ENCODE results near the gene TSPAN2. TPM values are rescaled to one million over a fixed set of nuclear protein-coding genes. Genes with fewer than 3 reads are reported as not detected.
A peak's percentile ranks its signal among the peaks of the same experiment; 100 is the strongest.

Gene TSPAN2
- total RNA-seq, 1 donor from 2014 or later = 1.3 TPM

- DNase-seq (ENCODE audit: low read depth in 2 of 2) = no peak
Measured at GRCh38 chr1:115076384-115076915, 12.9 kb downstream of the TSPAN2 start.

GRCh38 chr1:115074839-115075534 is 14.3 kb downstream of the TSPAN2 start:
- no peak for DNase-seq (ENCODE audit: low read depth in 2 of 2)

GRCh38 chr1:115073298-115074087 is 15.8 kb downstream of the TSPAN2 start:
- DNase-seq (ENCODE audit: low read depth in 2 of 2) = no peak

- no peak for DNase-seq (ENCODE audit: low read depth in 2 of 2)
Measured at GRCh38 chr1:115071012-115071664, 18.2 kb downstream of the TSPAN2 start.

GRCh38 chr1:115069659-115070308 is 19.5 kb downstream of the TSPAN2 start:
- no peak for DNase-seq (ENCODE audit: low read depth in 2 of 2)

- no peak for DNase-seq (ENCODE audit: low read depth in 2 of 2)
Measured at GRCh38 chr1:115068826-115069585, 20.3 kb downstream of the TSPAN2 start.

- DNase-seq (ENCODE audit: low read depth in 2 of 2) = no peak
Measured at GRCh38 chr1:115067161-115067859, 22.0 kb downstream of the TSPAN2 start.

- no peak for DNase-seq (ENCODE audit: low read depth in 2 of 2)
Measured at GRCh38 chr1:115065021-115065420, 24.3 kb downstream of the TSPAN2 start.

GRCh38 chr1:115064461-115064860 is 24.8 kb downstream of the TSPAN2 start:
- DNase-seq (ENCODE audit: low read depth in 2 of 2) = no peak

GRCh38 chr1:115063228-115063901 is 25.9 kb downstream of the TSPAN2 start:
- DNase-seq (ENCODE audit: low read depth in 2 of 2) = peak in 1 of 2 donors; percentile 50

GRCh38 chr1:115062542-115063004 is 26.7 kb downstream of the TSPAN2 start:
- peak; percentile 31 to 67 for DNase-seq (ENCODE audit: low read depth in 2 of 2)

- peak in 1 of 2 donors; percentile 12 for DNase-seq (ENCODE audit: low read depth in 2 of 2)
Measured at GRCh38 chr1:115060501-115060900, 28.8 kb downstream of the TSPAN2 start.

- DNase-seq (ENCODE audit: low read depth in 2 of 2) = no peak
Measured at GRCh38 chr1:115059316-115059715, 30.0 kb downstream of the TSPAN2 start.

- no peak for DNase-seq (ENCODE audit: low read depth in 2 of 2)
Measured at GRCh38 chr1:115057661-115058254, 31.5 kb downstream of the TSPAN2 start.

- no peak for DNase-seq (ENCODE audit: low read depth in 2 of 2)
Measured at GRCh38 chr1:115056395-115056798, 32.9 kb downstream of the TSPAN2 start.

GRCh38 chr1:115052454-115053083 is 36.7 kb downstream of the TSPAN2 start:
- DNase-seq (ENCODE audit: low read depth in 2 of 2) = peak; percentile 35 to 66

GRCh38 chr1:115051850-115052249 is 37.5 kb downstream of the TSPAN2 start:
- DNase-seq (ENCODE audit: low read depth in 2 of 2) = no peak

GRCh38 chr1:115046751-115047150 is 42.6 kb downstream of the TSPAN2 start:
- no peak for DNase-seq (ENCODE audit: low read depth in 2 of 2)

- peak in 1 of 2 donors; percentile 12 for DNase-seq (ENCODE audit: low read depth in 2 of 2)
Measured at GRCh38 chr1:115041654-115042053, 47.6 kb downstream of the TSPAN2 start.

Data from dermis microvascular lymphatic vessel endothelial cell (primary cell).